GM19238 (cell line): ENCODE results near the gene HK1.

Experiments used
- DNase-seq: peaks from one replicate; pipeline ENCODE4 v3.0.0; 2011; ENCODE audit warnings: low spot score; ENCODE audit not compliant: insufficient read length

The HK1 gene

DNA sequence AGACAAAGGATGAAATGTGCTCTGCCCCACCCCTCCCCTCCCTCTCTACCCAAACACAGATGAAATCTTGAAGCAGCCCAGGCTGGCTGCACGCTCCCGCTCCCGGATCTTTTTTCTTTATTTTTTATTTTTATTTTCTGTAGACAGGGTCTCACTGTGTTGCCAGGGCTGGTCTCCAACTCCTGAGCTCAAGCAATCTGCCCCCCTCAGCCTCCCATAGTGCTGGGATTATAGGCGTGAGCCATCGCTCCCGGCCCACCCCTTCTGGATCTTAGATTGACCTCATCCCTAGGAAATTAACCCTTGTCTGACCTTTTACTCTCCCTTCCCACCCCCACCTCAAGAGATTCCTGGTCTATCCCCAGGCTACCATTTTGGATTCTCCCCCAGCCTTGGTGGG is 124.1 kb downstream of the HK1 start:
- no peak for DNase-seq

DNA sequence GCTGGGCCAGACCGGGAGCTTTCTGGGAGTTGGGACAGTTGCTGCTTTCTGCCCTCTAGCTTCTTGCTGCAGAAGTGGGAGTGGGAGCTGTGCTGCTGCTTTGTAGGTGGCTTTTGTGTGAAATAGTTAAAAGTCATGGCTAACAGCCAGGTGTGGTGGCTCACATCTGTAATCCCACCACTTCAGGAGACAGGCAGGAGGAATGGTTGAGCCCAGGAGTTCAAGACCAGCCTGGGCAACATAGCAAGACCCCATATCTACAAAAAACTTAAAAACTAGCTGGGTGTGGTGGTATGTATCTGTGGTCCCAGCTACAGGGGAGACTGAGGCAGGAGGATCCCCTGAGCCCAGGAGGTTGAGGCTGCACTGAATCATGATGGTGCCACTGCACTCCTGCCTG is 124.8 kb downstream of the HK1 start:
- DNase-seq, result no peak

DNA sequence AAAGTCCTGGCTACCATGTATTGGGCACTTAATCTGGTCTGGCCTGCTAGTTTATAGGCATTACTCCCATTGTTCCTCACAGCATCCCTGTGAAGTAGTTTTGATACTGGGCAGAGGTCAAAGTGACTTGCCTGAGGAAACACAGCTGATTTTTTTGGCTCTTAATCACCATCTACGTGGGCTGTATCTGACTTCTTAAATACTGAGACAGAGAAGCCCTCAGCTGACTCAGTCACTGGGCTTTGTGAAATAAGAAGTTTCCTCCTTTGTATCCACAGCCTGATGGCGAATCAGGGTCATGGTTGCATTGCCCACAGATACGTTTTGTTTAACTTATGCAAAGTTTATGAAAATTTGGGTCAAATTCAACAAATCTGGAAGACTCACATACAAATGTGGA is 125.2 kb downstream of the HK1 start:
- DNase-seq, result no peak

DNA sequence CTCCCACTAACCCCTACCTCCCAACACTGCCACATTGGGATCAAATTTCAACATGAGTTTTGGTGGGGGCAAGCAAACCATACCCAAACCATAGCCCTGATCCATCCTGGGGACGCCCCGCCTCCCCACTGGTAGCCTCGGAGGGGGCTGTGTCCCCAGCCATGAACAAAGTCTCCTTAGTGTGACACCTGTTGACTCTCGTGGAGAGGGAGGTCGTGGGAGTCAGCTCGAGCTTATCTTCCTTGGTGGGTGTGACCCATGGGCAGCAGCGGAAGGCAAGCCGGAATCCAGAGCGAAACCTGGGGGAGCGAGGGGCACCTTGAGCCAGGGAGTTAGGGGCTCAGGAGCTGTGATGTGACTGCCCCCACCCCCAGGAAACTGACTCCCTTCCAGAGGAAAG is 126.5 kb downstream of the HK1 start:
- no peak for DNase-seq

DNA sequence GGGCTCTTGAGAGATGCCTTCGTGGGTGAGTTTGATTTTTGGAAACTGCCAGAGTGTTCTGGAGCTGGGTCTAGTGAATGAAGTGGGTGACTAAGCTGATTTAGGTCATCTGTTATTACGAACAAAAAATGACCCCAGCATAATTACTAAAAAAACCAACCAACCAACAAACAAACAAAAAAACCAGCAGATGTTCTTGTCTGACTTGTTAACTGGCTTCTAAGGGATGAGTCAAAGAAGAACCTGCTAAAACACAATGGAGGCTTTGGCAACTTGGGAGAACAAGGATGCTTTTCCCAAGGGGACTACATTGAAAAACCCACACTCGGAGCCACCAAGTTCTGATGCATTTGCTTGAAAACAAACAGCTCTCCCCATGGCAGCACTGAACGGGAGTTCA is 126.9 kb downstream of the HK1 start:
- no peak for DNase-seq

DNA sequence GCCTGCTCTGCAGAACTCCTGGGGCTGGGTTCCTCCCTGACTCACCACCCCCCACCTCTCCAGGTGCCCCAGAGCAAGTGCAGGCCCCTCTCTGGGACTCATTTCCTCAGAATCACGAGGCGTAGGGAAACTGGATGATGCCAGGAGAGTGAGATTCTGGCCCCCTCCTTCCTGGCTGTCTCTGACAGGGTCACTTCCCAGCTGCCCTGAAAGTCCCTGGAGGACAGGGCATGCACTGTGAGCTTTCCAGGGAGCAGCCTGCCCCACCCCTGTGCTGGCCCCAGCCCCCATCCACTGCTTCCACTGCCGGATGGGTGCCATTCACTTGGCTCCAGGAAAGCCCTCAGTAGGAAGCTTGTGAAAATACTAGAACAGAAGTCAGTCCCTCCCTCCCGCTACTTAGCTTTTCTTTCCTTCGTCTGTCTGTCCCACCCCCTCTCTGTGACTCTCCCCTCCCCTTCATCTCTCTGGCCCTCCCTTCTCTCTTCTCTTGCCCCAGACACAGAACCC is 128.1 kb downstream of the HK1 start:
- DNase-seq, result no peak

DNA sequence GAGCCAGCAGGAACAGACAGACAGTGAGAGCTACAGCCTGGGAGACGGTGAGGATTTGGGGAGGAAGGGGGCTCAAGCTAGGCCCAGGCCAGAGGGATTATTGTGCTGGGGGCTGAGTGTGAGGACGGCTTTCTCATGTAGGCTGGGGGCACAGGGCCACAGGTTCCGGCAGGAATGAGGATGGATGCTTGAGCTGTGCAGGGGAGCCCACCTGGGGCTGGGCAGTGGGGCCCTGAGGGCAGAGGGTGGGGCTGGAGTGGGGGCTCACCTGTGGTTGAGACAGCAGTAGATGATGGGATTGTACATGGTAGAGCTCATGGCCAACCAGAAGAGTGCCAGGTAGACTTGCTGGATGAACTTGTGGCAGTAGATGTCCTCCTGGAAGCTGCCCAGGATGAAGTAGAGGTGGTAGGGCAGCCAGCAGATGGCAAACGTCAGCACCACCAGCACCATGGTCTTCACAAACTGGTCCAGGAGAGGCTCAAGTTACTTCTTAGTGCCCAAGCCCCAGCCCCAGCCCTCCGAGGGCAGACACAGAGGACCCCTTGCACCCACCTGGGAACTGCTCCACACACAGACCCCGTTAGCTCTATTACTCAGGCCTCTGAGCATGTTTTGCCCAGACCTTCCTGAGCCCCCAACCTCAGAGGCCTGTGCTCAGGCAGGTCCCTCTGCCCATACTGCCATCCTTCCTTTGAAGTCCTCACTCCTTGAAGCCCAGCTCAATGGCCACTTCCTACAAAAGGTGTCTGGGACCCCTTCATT is 128.7 kb downstream of the HK1 start:
- no peak for DNase-seq

DNA sequence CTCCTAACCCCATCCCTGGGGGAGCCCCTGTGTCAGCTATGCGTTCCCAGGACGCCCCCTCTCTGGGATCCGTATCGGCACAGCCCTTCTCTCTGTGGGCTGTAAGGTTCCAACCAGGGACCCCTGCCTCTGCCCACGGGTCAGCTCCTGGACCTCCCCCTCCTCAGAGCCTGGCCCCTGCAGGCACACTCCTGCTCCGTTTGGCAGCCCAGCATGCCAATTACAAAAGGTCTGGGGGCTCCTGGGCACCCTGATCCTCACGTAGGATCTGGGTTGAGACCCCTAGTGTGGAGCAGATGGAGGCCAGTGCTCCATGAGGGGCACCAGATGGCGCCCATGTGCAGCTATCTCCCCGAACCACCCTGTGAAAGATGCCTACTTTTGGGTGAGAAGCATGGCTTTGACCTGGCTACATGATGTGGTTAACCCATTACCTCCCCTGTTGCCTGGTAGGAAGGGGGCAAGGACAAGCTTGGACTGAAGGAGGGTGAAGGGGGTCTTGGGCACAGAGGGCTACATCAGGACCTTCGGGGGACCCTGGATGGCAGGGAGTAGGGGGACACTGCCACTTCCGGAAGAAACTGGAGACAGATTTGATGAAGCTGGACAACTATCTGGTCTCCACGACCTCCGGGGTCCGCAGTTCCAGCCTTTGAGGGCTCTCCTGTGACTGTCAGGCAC is 129.5 kb downstream of the HK1 start:
- DNase-seq, result no peak

DNA sequence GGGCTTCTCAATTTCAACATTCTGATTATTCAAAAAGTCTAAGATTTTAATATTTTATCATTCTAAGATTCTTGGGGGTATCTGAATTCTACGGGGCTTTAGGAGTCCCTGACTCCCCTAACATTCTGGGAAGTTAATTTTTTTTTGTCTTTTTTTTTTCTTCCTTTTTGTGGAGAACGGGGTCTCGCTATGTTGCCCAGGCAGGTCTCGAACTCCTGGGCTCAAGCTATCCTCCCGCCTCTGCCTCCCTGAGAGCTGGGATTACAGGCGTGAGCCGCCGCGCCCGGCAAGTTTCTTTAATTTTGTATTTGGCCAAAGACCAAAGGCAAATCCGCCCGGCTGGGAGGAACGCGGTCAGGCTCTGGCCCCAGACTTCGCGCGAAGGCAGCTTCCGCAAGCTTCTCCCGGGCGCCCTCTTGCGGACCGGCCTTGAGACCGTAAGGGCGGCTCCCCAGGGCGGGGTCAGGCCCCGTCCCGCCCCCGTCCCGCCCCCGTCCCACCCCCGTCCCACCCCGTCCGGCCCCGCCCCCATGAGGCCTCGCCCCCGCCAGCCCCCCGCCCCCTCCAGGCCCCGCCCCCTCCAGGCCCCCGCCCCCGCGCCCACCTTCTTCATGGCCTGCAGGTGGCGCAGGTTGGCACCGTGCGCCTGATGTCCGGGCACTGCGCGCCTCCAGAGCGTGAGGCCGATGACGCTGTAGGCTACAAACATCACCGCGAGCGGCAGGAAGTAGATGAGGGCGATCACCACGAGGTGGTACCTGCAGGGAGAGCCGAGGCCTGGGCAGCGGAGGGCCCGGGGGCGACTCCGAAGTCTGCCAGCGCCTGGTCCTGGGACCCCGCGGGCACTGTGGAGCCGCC is 130.3 kb downstream of the HK1 start:
- peak; percentile 94 for DNase-seq

DNA sequence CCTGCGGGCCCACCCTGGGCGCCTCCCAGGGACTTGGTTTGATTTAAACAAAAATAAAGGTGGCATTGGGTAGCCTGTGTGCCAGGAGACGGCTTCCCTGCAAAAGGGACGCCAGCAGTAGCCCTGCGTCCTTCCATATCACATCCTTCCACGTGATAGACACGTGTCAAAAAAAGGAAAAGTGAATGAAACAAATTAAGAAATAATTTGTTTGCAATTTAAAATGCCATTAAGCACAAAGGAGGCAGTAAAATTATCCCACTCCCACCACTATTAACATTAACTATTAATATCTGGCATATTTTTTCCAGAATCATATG is 130.8 kb downstream of the HK1 start:
- DNase-seq, result no peak

DNA sequence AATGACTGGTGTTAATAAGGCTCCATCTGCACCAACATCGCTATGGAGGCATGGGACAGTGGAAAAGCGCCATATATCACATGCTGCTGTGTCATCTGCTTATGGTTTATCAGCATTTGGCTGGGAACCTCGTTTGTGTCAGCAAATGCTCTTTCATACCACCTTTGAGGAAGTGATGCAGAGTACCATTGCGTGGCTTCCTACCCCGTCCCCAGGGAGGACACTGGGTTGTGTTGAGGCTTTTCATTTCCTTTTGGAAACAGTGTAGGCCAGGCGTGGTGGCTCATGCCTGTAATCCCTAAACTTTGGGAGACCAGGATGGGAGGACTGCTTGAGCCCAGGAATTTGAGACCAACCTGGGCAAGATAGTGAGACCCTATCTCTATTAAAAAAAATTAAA is 131.7 kb downstream of the HK1 start:
- DNase-seq, result peak; percentile 54

DNA sequence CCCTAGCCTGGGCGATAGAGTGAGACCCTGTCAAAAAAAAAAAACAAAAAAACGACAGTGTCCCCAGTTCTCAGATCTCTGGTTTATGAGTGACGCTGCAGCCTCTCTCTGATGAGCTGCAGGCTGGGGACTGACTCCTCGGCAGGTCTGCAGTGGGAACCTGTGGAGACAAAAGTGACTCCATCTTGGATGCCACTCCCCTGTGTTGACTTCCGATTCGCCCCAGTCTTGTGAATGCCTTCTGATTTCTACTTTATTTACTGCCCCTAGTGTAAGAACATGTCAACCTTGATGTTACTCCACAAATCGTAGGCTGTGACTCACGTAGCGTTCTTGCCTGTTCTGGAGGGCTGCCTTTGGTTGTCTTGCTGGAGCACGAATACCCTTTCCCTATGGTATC is 132.2 kb downstream of the HK1 start:
- no peak for DNase-seq

DNA sequence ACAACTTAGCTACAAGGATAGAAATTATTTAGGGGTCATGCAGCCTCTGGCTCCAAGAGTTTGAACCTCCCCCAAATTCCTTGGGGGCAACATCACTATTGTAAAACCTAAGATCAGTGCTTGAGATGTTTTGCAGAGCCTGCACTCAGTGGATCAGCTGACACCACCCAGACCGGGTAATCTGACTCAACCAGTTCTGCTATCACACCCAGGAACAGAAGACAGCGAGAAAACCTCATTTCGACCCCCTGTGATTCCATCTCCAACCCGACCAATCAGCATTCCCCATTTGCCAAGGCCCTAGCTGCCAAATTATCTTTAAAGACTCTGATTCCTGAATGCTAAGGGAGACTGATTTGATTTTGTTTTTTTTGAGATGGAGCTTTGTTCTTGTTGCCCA is 133.2 kb downstream of the HK1 start:
- no peak for DNase-seq

DNA sequence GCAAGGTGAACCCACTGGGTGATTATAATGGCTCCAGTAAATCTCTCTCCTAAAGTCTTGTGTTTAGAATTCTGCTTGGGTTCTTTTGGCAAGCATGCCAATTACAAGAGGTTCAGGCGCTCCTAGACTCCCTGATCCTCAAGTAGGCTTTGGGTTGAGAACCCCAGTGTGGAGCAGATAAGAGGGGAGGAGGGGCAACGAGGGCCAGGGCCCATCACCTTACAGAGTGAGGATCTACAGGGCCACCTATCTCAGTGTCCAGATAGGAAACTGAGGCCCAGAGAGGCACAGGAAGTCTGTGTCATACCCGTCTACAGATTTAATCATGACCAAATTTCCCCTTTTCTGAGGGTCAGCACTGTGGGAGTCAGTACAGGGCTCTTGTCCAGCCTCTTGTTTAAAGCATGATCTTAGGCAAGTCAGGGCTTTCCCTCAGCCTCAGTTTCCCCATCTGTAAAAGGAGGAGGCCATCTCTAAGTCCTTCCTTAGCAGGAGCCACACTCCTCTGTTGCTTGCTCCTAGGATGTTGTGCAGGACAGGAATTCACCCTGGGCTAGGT is 134.0 kb downstream of the HK1 start:
- DNase-seq, result no peak

DNA sequence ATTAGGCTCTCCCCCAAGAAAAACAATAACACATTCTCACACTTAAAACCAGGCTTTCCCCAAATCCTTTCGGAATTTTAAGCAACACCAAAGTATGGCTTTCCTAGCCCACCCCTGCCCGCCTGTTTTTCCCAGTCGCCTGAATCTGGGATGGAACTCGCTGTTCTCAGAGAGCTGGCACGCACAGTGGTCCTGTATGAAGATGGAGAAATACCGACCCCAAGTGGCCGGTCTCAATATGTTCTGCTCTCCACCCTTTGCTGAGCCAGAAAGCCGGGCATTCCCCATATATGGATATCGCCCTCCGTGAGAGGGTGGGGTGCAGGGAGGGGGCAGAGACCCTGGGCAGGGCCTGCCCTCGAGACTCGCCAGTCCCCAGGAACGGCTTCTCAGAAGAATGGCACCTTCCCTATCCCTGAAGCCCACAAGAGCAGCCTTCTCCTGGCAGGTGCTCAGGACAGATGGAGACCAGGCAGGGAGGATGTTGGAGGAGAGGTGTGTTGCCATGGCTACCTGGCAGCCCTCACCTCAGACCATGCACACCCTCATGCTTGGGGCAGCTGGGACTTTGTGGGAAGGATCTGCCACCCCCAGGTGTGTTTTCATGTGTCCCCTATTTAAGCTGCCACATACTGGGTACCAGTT is 135.0 kb downstream of the HK1 start:
- DNase-seq, result peak; percentile 39

DNA sequence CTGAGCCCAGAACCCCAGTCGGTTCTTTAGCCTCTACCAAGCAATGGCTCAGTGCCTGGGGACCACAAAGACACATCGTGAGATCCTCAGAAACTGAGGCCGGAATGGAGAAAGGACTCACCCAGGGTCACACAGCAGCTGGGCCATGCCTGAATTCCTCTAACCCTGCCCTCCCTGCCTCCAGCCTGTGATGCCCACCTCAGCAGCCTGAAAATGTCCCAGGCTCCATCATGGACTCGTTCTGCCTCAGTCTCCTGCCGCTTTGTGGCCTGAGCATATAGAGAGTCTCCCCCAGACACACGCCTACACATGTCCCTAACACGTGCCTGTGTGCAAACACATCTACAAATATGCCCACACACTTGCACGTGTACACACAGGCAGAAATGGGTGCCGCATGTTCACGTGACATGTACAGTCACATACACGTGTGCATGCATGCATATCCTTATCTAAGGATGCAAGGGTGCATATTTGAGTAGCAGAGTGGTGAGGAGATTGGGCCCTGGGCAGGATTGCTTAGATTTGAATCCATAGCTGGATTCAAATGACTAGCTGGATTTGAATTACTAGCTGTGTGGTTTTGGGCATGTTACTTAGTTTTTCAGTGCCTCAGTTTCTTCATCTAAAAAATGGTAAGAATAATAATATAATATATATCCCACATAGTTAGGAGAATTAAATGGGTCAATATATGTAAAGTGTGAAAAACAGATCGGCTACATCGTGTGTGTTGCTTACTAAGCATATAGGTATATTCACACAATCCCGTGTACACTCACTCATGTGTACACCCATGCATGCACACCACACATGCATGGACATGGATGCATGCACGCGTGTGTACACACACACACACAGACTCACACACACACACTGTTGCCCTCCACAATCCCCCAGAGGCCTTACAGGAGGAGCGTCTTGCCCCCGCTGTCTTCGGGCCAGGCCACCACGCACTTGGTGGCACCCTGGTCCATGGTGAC is 136.0 kb downstream of the HK1 start:
- DNase-seq, result no peak

DNA sequence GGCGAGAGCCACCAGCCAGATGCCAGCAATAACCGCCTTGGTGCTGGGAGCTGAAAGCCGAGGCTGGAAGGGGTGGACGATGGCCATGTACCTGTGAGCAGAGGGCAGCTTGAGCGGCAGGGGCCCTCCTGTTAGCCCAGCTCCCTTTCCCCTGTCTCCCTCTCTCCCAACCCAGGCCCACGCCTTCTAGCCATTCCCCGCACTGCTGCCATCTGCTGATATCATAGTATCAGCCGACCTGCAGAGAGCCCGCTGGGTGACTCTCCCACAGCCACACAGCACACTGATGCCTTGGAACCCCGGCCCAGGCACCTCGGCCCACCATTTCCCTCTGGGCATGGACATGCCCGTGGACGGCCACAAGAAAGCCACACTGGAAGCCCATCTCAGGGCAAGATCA is 136.8 kb downstream of the HK1 start:
- DNase-seq, result no peak

DNA sequence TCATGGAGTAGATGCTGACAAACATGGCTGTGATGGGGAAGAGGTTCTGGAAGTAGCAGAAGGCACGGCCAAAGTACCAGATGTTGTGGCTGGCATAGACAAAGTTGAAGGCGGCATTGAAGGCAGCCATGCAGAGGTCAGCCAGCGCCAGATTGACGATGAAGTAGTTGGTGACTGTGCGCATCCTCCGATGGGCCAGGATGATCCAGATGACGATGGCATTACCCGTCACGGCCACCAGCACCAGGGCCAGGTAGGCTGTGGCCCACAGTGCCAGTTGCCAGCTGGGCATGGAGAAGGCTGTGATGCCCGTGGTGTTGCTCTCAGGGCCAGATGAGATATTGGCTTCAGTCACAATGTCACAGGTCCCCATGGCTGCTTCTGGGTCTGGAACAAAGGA is 137.7 kb downstream of the HK1 start:
- DNase-seq, result no peak

DNA sequence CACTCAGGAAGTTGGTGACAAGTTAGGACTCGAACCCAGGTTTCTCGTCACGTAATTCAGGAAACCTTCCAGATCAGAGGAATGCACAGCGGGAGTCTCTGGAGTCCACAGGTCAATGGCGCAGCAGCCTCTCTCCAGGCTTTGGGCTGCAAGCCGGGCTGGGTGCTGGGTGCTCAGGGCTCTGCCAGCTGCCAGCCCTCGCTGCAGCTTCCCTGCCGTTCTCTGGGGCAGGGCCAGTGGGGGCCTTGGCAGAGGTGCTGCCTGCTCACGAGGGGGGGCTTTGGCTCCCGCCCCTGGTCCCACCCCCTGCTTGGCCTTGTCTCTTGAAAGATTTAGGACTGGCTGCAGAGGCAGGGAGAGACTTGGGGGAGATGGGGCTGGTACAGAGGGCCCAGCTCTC is 138.4 kb downstream of the HK1 start, which contains the start of gene TACR2:
TSS of gene TACR2 (minus strand) at position 224 of the 400 bp plus-strand sequence. CDS start 595 bp downstream, outside the sequence.
- DNase-seq, result no peak

DNA sequence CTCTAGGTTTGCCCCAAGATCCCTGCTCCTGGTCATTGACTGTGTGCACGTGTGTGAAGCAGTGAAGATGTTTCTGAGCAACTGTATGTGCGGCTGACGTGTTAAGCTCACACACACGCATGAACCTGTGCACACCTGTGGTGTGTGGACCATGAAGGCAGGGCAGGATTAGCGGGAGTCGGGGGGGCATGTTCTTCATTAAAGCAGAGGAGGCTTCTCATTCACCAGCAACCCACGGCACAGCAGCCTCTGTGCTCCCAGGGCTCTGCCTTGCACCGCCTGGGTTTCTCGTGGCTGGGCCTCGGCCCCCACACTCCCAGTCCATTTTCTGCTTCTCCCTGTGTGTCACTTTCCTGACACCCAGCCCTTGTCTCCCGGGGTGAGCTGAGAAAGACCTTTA is 139.2 kb downstream of the HK1 start:
- DNase-seq, result no peak
